GM12864 (cell line): ENCODE results near the gene HNRNPUL2.
"Not testable (repeated sequence)": the region's sequence is repeated elsewhere in the genome, so short reads cannot be mapped to it uniquely, and the experiment has no call there.

ENCODE experiments used
- DNase-seq: peaks from one replicate; pipeline ENCODE4 v3.0.0-alpha.2; 2011; ENCODE audit warnings: low read depth
- H3K4me3 ChIP-seq: 2 replicates; pipeline ENCODE4 v1.5.1; 2011; ENCODE audit warnings: mild to moderate bottlenecking, low read depth, low read length, control low read depth
- TF ChIP-seq, protein P1 (sequence below): IDR thresholded peaks from 2 replicates; pipeline ENCODE4 v1.5.1; 2011; ENCODE audit warnings: low read depth, mild to moderate bottlenecking, moderate library complexity, low read length, control low read depth, inconsistent platforms; ENCODE audit errors: missing control alignments

HNRNPUL2 gene

DNA sequence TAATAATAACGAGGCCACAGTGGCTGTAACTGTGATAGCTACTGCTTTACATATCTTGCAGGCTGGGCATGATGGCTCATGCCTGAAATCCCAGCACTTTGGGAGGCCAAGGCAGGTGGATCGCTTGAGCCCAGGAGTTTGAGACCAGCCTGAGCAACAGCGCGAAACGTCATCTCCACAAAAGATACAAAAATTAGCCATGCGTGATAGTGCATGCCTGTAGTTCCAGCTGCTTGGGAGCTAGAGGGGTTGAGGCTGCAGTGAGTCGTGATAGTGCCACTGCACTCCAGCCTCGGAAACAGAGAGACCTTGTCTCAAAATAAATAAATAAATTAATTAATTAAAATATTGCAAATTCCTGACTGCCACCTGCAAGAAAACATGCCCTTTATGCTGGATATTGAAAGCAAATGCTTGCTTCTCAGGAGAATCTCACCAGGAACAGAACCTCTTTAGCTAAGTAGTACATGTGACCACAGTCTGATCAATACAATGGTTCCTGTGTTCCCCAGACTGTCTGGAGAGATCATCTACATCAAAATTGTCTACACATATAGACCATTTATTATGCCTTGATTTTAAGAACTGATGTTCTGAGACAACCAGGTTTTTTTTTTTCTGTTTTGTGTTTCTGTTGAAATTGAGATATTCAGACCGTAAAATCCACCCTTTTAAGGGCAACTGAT is 20.4 kb upstream of the HNRNPUL2 start:
- TF ChIP-seq, protein P1, sequence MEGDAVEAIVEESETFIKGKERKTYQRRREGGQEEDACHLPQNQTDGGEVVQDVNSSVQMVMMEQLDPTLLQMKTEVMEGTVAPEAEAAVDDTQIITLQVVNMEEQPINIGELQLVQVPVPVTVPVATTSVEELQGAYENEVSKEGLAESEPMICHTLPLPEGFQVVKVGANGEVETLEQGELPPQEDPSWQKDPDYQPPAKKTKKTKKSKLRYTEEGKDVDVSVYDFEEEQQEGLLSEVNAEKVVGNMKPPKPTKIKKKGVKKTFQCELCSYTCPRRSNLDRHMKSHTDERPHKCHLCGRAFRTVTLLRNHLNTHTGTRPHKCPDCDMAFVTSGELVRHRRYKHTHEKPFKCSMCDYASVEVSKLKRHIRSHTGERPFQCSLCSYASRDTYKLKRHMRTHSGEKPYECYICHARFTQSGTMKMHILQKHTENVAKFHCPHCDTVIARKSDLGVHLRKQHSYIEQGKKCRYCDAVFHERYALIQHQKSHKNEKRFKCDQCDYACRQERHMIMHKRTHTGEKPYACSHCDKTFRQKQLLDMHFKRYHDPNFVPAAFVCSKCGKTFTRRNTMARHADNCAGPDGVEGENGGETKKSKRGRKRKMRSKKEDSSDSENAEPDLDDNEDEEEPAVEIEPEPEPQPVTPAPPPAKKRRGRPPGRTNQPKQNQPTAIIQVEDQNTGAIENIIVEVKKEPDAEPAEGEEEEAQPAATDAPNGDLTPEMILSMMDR: no peak
- no peak for DNase-seq
- H3K4me3 ChIP-seq: no peak overlapping the region

DNA sequence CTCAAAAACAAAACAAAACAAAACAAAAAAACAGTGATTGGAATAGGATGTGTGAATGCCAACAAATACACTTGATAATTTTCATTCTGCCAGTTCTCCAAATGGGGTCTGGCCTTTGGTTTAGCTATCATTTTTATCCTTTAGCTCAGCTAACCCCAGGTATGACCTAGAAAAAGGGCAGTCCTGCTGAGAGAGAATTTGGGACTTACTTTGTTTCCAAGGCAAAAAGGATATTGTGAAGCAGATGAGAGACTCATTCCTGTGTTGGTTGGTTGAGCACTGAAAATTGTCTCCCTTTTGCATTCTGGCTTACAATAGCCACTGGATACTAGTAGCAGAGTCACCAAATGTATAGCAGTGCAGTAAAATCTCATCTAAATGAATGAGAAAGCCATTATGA is 9.9 kb upstream of the HNRNPUL2 start:
- TF ChIP-seq, protein P1: no peak
- no peak overlapping the region for H3K4me3 ChIP-seq
- DNase-seq: no peak

DNA sequence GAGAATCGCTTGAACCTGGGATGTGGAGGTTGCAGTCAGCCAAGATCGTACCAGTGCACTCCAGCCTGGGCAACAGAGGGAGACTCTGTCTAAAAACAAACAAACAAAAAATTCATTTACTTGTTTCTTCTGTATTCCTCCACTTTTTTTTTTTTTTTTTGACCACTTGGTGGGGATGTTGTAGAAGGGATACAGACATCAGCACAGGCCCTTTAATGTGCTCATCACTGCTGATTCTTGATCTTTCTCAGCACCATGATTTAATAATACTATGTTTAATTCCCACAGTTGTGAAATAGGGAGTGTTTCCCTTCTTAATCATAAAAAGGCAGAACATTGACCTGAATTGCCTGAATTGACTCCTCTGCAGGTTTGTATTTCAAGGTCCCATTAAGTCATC is 5.6 kb upstream of the HNRNPUL2 start:
- no peak for DNase-seq
- TF ChIP-seq, protein P1: peak; percentile 5
- no peak overlapping the region for H3K4me3 ChIP-seq

DNA sequence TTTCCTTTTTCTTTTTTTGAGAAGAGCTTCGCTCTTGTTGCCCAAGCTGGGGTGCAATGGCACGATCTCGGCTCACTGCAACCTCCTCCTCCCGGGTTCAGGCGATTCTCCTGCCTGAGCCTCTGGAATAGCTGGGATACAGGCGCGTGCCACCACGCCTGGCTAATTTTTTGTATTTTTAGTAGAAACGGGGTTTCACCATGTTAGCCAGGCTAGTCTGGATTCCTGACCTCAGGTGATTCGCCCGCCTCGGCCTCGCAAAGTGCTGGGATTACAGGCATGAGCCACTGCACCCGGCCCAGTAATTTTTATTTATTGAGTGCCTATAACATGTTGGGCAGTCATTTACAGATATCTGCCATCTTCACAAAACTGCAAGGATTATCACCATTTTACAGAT is 2.8 kb upstream of the HNRNPUL2 start:
- H3K4me3 ChIP-seq: peak overlapping the region; percentile 86
- DNase-seq: not testable (repeated sequence)

DNA sequence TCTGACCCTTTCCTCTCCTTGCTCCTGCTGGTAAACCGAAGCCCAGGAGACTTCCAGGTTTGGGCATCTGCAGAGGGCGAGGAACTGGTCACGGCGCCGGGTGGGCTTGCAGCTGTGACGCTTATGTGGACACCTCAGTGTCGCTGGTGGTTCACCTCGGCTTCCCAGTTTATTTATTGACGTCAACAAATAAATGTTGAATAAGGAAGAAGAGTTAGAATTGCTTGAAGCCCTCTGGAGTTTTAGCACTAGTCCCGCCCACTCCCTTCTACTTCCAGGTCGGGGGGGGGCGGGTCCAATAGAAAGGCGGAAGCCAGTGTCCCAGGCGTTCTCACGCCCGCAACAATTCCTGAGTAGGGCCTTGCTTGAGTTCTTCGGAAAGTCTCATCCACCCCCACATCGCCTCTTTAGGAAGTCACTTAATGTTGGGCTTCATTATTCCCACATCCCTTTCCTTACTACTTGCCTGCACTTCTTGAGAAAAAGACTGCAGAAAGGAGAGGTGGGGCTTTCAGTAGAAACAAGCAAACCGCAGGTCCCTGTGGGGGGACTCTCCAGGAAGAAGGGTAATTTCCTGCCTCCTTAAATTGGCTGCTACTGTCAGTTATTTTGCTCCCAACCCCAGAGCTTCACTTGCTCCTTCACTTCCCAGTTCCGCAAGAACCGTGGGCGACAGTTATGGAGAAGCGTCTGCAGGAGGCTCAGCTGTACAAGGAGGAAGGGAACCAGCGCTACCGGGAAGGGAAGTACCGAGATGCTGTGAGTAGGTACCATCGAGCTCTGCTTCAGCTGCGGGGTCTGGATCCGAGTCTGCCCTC is 1.1 kb upstream of the HNRNPUL2 start, which contains the start of gene TTC9C:
TSS of gene TTC9C (plus strand) at position 316 of the 818 bp plus-strand sequence. CDS start at position 679, 363 bp downstream.
- H3K4me3 ChIP-seq: peak within 1 kb of the TSS; percentile 86
- DNase-seq: peak; percentile 68
- TF ChIP-seq, protein P1: no peak

DNA sequence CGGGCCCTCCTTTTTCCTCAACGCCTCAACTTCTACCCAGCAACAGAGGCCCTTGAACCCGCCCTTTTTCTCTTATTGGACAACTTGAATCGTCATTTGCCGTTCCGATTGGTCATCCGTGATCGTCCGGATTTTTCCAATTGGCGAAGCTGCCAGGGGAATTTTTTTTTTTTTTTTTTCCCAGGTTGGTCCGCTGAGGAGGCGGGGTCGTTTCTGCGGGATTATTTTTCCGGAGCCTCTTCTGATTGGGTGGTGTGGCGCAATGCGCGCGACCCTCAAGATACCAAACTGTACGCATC is 564 bp upstream of the HNRNPUL2 start:
- TF ChIP-seq, protein P1: no peak
- peak overlapping the region; percentile 86 for H3K4me3 ChIP-seq
- peak; percentile 95 for DNase-seq

DNA sequence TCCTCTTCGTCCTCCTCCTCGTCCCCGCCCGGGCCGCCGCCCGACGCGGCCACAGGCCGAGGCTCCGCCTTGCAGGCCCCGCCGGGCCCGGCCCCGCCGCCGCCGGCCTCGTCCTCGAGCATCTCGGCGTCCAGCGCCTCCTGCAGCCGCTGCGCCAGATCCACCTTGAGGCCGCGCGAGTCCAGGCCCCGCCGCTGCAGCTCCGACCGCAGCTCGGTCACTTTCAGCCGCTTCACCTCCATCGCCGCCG is 417 bp downstream of the HNRNPUL2 start:
- peak overlapping the region; percentile 86 for H3K4me3 ChIP-seq
- TF ChIP-seq, protein P1: no peak
- DNase-seq: no peak
